Neuronal stem cell (in vitro differentiated cells): ENCODE results near the gene PCCB.

ENCODE experiments used
- DNase-seq: peaks from one replicate; pipeline ENCODE4 v3.0.0-alpha.2; 2013; ENCODE audit warnings: low spot score
- H2AFZ ChIP-seq: one replicate; pipeline ENCODE4 v1.6.1; 2013; ENCODE audit warnings: mild to moderate bottlenecking, low read length, inconsistent platforms
- H2AK5ac ChIP-seq: 2 replicates; pipeline ENCODE4 v1.6.1; 2013; ENCODE audit warnings: low read depth, mild to moderate bottlenecking, inconsistent platforms, low read length, moderate library complexity, mixed read lengths
- H2BK120ac ChIP-seq: 2 replicates; pipeline ENCODE4 v1.6.1; 2013; ENCODE audit warnings: low read depth, mild to moderate bottlenecking, inconsistent platforms, low read length, moderate library complexity, mixed read lengths
- H2BK12ac ChIP-seq: one replicate; pipeline ENCODE4 v1.6.1; 2013; ENCODE audit warnings: low read length, inconsistent platforms
- H2BK15ac ChIP-seq: 2 replicates; pipeline ENCODE4 v1.6.1; 2013; ENCODE audit warnings: mild to moderate bottlenecking, low read length, inconsistent platforms, mixed read lengths
- H2BK5ac ChIP-seq: one replicate; pipeline ENCODE4 v1.6.1; 2013; ENCODE audit warnings: inconsistent platforms, mild to moderate bottlenecking, low read length, moderate library complexity
- H3K14ac ChIP-seq: one replicate; pipeline ENCODE4 v1.6.1; 2013; ENCODE audit warnings: low read length, inconsistent platforms
- H3K18ac ChIP-seq: 2 replicates; pipeline ENCODE4 v1.6.1; 2013; ENCODE audit warnings: low read length, inconsistent platforms
- H3K23ac ChIP-seq: 2 replicates; pipeline ENCODE4 v1.6.1; 2013; ENCODE audit warnings: low read depth, mild to moderate bottlenecking, mixed read lengths, low read length, inconsistent platforms; ENCODE audit not compliant: poor library complexity
- H3K27ac ChIP-seq: replicated peaks from 3 replicates; pipeline ENCODE4 v1.5.1; 2013; ENCODE audit warnings: low read length, inconsistent platforms
- H3K27me3 ChIP-seq, 3 experiments: 2 replicates each; pipeline ENCODE4 v1.6.1; 2013; ENCODE audit warnings: low read length in 3 of 3, mild to moderate bottlenecking in 2 of 3, inconsistent platforms in 1 of 3, low read depth in 1 of 3, mixed read lengths in 1 of 3, moderate library complexity in 1 of 3; ENCODE audit not compliant: control insufficient read depth in 3 of 3, insufficient read depth in 3 of 3
- H3K36me3 ChIP-seq, 2 donors: replicated peaks in 1 of 2; 2 replicates each; pipeline ENCODE4 v1.6.1; 2013; ENCODE audit warnings: low read length in 2 of 2; ENCODE audit not compliant: control insufficient read depth in 2 of 2, insufficient read depth in 2 of 2
- H3K4ac ChIP-seq: 2 replicates; pipeline ENCODE4 v1.6.1; 2013; ENCODE audit warnings: inconsistent platforms, mild to moderate bottlenecking, low read length, moderate library complexity
- H3K4me1 ChIP-seq, 2 donors: 1 replicate in 1 of 2; 2 replicates in 1 of 2; pipeline ENCODE4 v1.6.1; 2013; ENCODE audit warnings: low read length in 2 of 2, low read depth in 1 of 2; ENCODE audit not compliant: control insufficient read depth in 2 of 2, insufficient read depth in 1 of 2
- H3K4me2 ChIP-seq: one replicate; pipeline ENCODE4 v1.6.1; 2013; ENCODE audit warnings: mild to moderate bottlenecking, low read length, inconsistent platforms; ENCODE audit not compliant: insufficient read depth, poor library complexity, severe bottlenecking
- H3K4me3 ChIP-seq, 2 donors: 2 replicates each; pipeline ENCODE4 v1.5.1; 2013; ENCODE audit warnings: low read length in 2 of 2, mild to moderate bottlenecking in 2 of 2, inconsistent platforms in 1 of 2, moderate library complexity in 1 of 2
- H3K79me1 ChIP-seq: one replicate; pipeline ENCODE4 v1.6.1; 2013; ENCODE audit warnings: low read depth, mild to moderate bottlenecking, inconsistent platforms, low read length, moderate library complexity
- H3K9ac ChIP-seq: one replicate; pipeline ENCODE4 v1.6.1; 2013; ENCODE audit warnings: mild to moderate bottlenecking, low read depth, low read length, inconsistent platforms; ENCODE audit not compliant: poor library complexity
- H3K9me3 ChIP-seq, 2 donors: replicated peaks in 1 of 2; 2 replicates each; pipeline versions ENCODE3 to v1.6.1; 2013; ENCODE audit warnings: low read length in 2 of 2, mild to moderate bottlenecking in 2 of 2, inconsistent platforms in 1 of 2, low read depth in 1 of 2, mixed read lengths in 1 of 2, moderate library complexity in 1 of 2; ENCODE audit not compliant: control insufficient read depth in 2 of 2, insufficient read depth in 1 of 2
- H4K8ac ChIP-seq: one replicate; pipeline ENCODE4 v1.6.1; 2013; ENCODE audit warnings: low read depth, mild to moderate bottlenecking, inconsistent platforms, low read length, moderate library complexity
- H4K91ac ChIP-seq: one replicate; pipeline ENCODE4 v1.6.1; 2013; ENCODE audit warnings: low read length, low read depth, mild to moderate bottlenecking, inconsistent platforms; ENCODE audit not compliant: poor library complexity
- WGBS, 2 donors: extraction: QIAGEN DNeasy Blood & Tissue Kit; methylation state at CpG; one replicate each; pipeline ENCODE4 v1.1.7; 2013; ENCODE audit warnings: missing lambda C conversion rate in 2 of 2, mixed read lengths in 1 of 2; ENCODE audit not compliant: insufficient read length in 2 of 2, insufficient replicate concordance in 1 of 2; ENCODE audit errors: extremely low coverage in 2 of 2; 5-methylcytosine and 5-hydroxymethylcytosine counted together

PCCB gene

GRCh38 chr3:136378011-136378410, 127.9 kb downstream of the PCCB start:
- Histone ChIP-seq H2BK5ac (no peak overlapping the region), H2AFZ (no peak overlapping the region), H4K8ac (no peak overlapping the region), H3K36me3 (peaks cover 2 to 14% of the 10 kb centered on the region in 2 donors), H2AK5ac (no peak overlapping the region), H4K91ac (no peak overlapping the region), H2BK15ac (no peak overlapping the region), H3K23ac (no peak overlapping the region), H3K9me3 (peaks cover 0 to 2% of the 10 kb centered on the region in 2 donors), H3K4me2 (no peak overlapping the region), H3K79me1 (no peaks in the 10 kb centered on the region), H3K4me1 (no peaks in the 10 kb centered on the region), H3K14ac (no peak overlapping the region), H2BK12ac (no peak overlapping the region), H3K27ac (no peak overlapping the region), H3K27me3 (no peaks in the 10 kb centered on the region), H3K18ac (no peak overlapping the region), H3K4me3 (no peak overlapping the region), H3K4ac (no peak overlapping the region), H3K9ac (no peak overlapping the region), H2BK120ac (no peak overlapping the region)
- no CpG with 5 or more reads among the region's 1 CpG for WGBS, 2 donors
- no peak for DNase-seq
